Parathyroid adenoma (tissue), 2 donors: ENCODE data around the gene OLIG2.

Experiments
- H2AFZ ChIP-seq: fragments of 300-600 bp; sonication (generic); one replicate; pipeline ENCODE4 v1.7.0; 2017; ENCODE audit warnings: antibody characterized with exemption, mild to moderate bottlenecking
- H3K27ac ChIP-seq: fragments of 300-600 bp; sonication (generic); one replicate; pipeline ENCODE4 v1.7.0; 2017
- H3K27me3 ChIP-seq: fragments of 300-600 bp; sonication (generic); one replicate; pipeline ENCODE4 v1.7.0; 2017; ENCODE audit warnings: low read length; ENCODE audit not compliant: control insufficient read depth, insufficient read depth
- H3K36me3 ChIP-seq: fragments of 300-600 bp; sonication (generic); one replicate; pipeline ENCODE4 v1.7.0; 2017; ENCODE audit warnings: low read length; ENCODE audit not compliant: control insufficient read depth, insufficient read depth
- H3K4me1 ChIP-seq: fragments of 300-600 bp; sonication (generic); one replicate; pipeline ENCODE4 v1.7.0; 2017; ENCODE audit warnings: control low read depth
- H3K4me2 ChIP-seq: fragments of 300-600 bp; sonication (generic); one replicate; pipeline ENCODE4 v1.7.0; 2017; ENCODE audit warnings: low read length
- H3K4me3 ChIP-seq: fragments of 300-600 bp; sonication (generic); one replicate; pipeline ENCODE4 v1.7.0; 2017; ENCODE audit warnings: low read depth, low read length
- H3K79me2 ChIP-seq: fragments of 300-600 bp; sonication (generic); one replicate; pipeline ENCODE4 v1.7.0; 2017; ENCODE audit warnings: control low read depth
- H3K9ac ChIP-seq: fragments of 300-600 bp; sonication (generic); one replicate; pipeline ENCODE4 v1.7.0; 2017; ENCODE audit warnings: mild to moderate bottlenecking
- H3K9me3 ChIP-seq: fragments of 300-600 bp; sonication (generic); one replicate; pipeline ENCODE4 v1.7.0; 2017; ENCODE audit warnings: low read length; ENCODE audit not compliant: control insufficient read depth
- CTCF ChIP-seq: fragments of 300-600 bp; sonication (generic); IDR thresholded peaks from one replicate; pipeline ENCODE4 v1.7.0; 2017; ENCODE audit warnings: antibody characterized with exemption, mild to moderate bottlenecking
- donor health status: primary hyperparathyroidism.

Gene OLIG2

DNA sequence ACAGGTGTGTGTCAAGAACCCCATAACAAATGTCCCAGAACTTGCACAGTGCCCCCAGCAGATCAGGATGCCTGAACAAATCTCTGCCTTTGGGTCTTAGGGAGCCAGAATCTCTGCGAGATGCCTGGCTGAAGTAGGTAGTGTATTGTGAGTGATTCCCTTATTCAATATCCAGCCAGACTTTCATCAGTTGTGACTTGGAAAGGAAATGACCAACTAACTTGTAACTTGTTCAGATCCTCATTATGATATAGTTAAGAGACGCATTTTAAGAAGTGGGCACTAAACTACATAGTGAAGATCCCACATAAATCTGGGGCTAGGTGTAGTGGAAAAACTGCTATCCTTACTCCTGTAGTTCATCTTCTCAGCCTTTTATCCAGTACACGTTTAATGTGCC lies 11.8 kb downstream of the OLIG2 start:
- Histone ChIP-seq H3K4me1 (no peaks in the 10 kb centered on the region), H3K4me2 (no peak overlapping the region), H3K9me3 (no peaks in the 10 kb centered on the region), H3K36me3 (no peaks in the 10 kb centered on the region), H3K9ac (no peak overlapping the region), H3K27ac (no peak overlapping the region), H2AFZ (no peak overlapping the region), H3K79me2 (no peaks in the 10 kb centered on the region), H3K4me3 (no peak overlapping the region), H3K27me3 (peaks cover 3% of the 10 kb centered on the region)
- no peak for TF ChIP-seq CTCF

DNA sequence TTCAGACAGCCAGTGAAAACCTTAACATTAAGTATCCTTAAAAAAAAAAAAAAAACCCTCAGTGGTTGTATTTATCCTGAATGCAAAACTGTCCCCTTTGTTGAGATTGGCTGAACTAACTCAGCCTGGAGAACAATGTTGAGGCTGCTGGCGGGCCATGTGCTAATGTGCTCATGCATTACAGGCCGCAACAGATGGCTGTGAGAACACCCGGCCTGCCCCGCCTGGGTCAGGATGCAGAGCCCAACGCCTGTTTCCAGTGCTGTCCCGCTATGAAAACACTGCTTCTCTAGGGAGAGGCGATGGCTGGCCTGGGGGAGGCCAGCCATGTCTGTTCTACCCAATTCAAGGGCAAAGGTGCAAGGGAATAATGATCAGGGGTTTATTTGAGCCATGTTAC lies 13.8 kb downstream of the OLIG2 start:
- no peak overlapping the region for H3K27ac ChIP-seq
- no peak overlapping the region for H2AFZ ChIP-seq
- no peak overlapping the region for H3K4me3 ChIP-seq
- H3K36me3 ChIP-seq: no peaks in the 10 kb centered on the region
- no peak overlapping the region for H3K4me2 ChIP-seq
- H3K27me3 ChIP-seq: peaks cover 3% of the 10 kb centered on the region
- no peak overlapping the region for H3K9ac ChIP-seq
- H3K9me3 ChIP-seq: no peaks in the 10 kb centered on the region
- no peaks in the 10 kb centered on the region for H3K4me1 ChIP-seq
- H3K79me2 ChIP-seq: no peaks in the 10 kb centered on the region
- no peak for TF ChIP-seq CTCF

DNA sequence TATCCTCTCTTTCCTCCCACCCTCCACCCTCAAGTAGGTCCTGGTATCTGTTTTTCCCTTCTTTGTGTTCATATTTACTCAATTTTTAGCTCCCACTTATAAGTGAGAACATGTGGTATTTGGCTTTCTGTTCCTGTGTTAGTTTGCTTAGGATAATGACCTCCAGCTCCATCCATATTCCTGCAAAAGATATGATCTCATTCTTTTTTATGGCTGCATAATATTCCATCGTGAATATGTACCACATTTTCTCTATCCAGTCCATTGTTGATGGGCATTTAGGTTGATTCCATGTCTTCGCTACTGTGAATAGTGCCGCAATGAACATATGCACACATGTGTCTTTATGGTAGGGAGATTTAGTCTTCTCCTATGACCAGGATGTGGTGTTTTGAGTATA lies 14.5 kb downstream of the OLIG2 start:
- Histone ChIP-seq H3K9ac (no peak overlapping the region), H3K27ac (no peak overlapping the region), H2AFZ (no peak overlapping the region), H3K79me2 (no peaks in the 10 kb centered on the region), H3K4me2 (no peak overlapping the region), H3K4me1 (no peaks in the 10 kb centered on the region), H3K36me3 (no peaks in the 10 kb centered on the region), H3K27me3 (peaks cover 3% of the 10 kb centered on the region), H3K4me3 (no peak overlapping the region), H3K9me3 (no peaks in the 10 kb centered on the region)
- no peak for TF ChIP-seq CTCF

DNA sequence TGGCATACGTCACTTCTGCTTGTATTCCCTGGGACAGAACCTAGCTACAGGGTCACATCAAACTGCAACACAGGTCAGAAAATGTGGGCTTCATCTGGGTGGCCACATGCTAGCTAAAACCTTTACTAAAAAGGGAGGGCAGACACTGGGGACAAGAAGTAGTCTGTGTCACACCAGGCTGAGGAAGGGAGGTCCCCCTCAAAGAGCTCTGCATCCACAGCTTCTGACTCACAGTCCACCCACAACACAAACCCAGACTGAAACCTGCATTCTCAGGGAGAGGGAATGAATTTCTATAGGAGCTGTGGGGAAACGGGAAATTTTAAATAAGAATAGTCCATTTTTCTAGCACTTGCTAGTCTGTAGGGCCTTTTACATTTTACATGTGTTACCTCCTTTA lies 16.2 kb downstream of the OLIG2 start:
- no peak for TF ChIP-seq CTCF
- peaks cover 3% of the 10 kb centered on the region for H3K27me3 ChIP-seq
- H3K9ac ChIP-seq: no peak overlapping the region
- H3K79me2 ChIP-seq: no peaks in the 10 kb centered on the region
- H2AFZ ChIP-seq: no peak overlapping the region
- no peak overlapping the region for H3K27ac ChIP-seq
- no peaks in the 10 kb centered on the region for H3K9me3 ChIP-seq
- no peaks in the 10 kb centered on the region for H3K36me3 ChIP-seq
- no peak overlapping the region for H3K4me3 ChIP-seq
- H3K4me1 ChIP-seq: no peaks in the 10 kb centered on the region
- H3K4me2 ChIP-seq: no peak overlapping the region

- H3K4me2 ChIP-seq: no peak overlapping the region
- H3K27me3 ChIP-seq: peaks cover 3% of the 10 kb centered on the region
- no peak overlapping the region for H3K9ac ChIP-seq
- H3K9me3 ChIP-seq: no peaks in the 10 kb centered on the region
- no peak overlapping the region for H3K4me3 ChIP-seq
- no peaks in the 10 kb centered on the region for H3K4me1 ChIP-seq
- no peaks in the 10 kb centered on the region for H3K36me3 ChIP-seq
- no peak overlapping the region for H3K27ac ChIP-seq
- H2AFZ ChIP-seq: no peak overlapping the region
- TF ChIP-seq CTCF: no peak
- H3K79me2 ChIP-seq: no peaks in the 10 kb centered on the region
Observed at GRCh38 chr21:33042812-33043211, 17.1 kb downstream of the OLIG2 start.
